ENCODE measurements around the gene KRTAP3-2. TPM values are rescaled to one million over a fixed set of nuclear protein-coding genes. Genes with fewer than 3 reads are reported as not detected.
A peak's percentile ranks its signal among the peaks of the same experiment; 100 is the strongest.
"Not testable (repeated sequence)": the region's sequence is repeated elsewhere in the genome, so short reads cannot be mapped to it uniquely, and the experiment has no call there.

Gene KRTAP3-2
- total RNA-seq, 1 experiment from 2014 or later = not detected

DNA sequence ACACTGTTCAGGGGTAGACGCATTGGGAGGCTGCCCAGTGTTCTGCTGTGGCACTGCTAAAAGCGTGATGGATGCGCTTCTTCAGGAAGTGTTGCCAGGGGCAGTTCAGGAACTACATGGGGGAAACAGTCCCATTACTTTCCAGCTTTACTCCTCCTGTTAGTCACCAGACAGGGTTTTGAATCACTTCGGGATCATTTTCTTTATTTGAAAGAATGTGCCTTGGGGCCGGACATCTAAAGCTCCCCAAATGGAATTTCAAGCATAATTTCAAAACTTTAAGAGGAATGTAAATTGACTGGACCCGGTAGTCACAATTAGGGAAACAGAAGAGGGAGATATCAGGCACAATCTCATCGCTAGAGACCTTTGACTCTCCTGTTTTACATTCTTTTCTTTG, 48.7 kb upstream of the KRTAP3-2 start:
- no peak for TF ChIP-seq SRF (IDR thresholded peaks at IDR 0.05; ENCODE audit: low read depth)
- no peak for TF ChIP-seq CTCF (IDR thresholded peaks at IDR 0.05 in 2 of 3, conservative IDR thresholded peaks at IDR 0.05 in 1 of 3; ENCODE audit: borderline replicate concordance in 1 of 3, insufficient read depth in 1 of 3, low read depth in 2 of 3, low read length in 2 of 3)
- TF ChIP-seq EGR1 (IDR thresholded peaks at IDR 0.05; ENCODE audit: low read depth) = no peak
- TF ChIP-seq ELF1 (IDR thresholded peaks at IDR 0.05; ENCODE audit: borderline replicate concordance, low read depth) = no peak
- no peak for TF ChIP-seq SP1 (IDR thresholded peaks at IDR 0.05; ENCODE audit: low read depth)
- TF ChIP-seq SIN3A (IDR thresholded peaks at IDR 0.05; ENCODE audit: low read depth) = no peak
- TF ChIP-seq ZNF274 (IDR thresholded peaks at IDR 0.05; ENCODE audit: low read depth, low read length) = no peak
- Histone ChIP-seq H3K4me3 (replicated peaks in 1 of 2; ENCODE audit: low read depth in 1 of 2, low read length in 2 of 2) (no peak overlapping the region), H3K9me2 (ENCODE audit: insufficient read depth) (no peaks in the 10 kb centered on the region), H3K4me1 (ENCODE audit: control insufficient read depth in 1 of 2, insufficient read depth in 2 of 2, low read length in 2 of 2) (no peaks in the 10 kb centered on the region; a peak in 1 of 4 replicates), H3K36me3 (ENCODE audit: control insufficient read depth in 1 of 2, insufficient read depth in 2 of 2, low read length in 2 of 2) (peaks cover 0 to 8% of the 10 kb centered on the region in 2 experiments; a peak in 1 of 4 replicates), H3K79me2 (ENCODE audit: insufficient read depth, low read length) (no peaks in the 10 kb centered on the region), H3K9ac (ENCODE audit: low read length) (no peak overlapping the region), H2AFZ (ENCODE audit: low read depth, low read length, poor library complexity, severe bottlenecking) (peak overlapping the region; percentile 86), H3K27me3 (ENCODE audit: insufficient read depth, low read length) (no peaks in the 10 kb centered on the region), H3K9me3 (ENCODE audit: control insufficient read depth in 1 of 2, insufficient read depth in 1 of 2, low read depth in 1 of 2, low read length in 2 of 2) (peaks cover 0 to 8% of the 10 kb centered on the region in 2 experiments; a peak in 1 of 4 replicates), H3K4me2 (ENCODE audit: low read length) (no peak overlapping the region), H4K20me1 (ENCODE audit: insufficient read depth) (no peaks in the 10 kb centered on the region), H3K27ac (ENCODE audit: low read depth, low read length) (no peak overlapping the region)
- DNase-seq (ENCODE audit: low read depth, low spot score) (no peak), ATAC-seq (no peak)
- BruUV-seq (replicated peaks) = no TSS peak
- POLR2A ChIA-PET = no interaction called here
- intact Hi-C loops (cut with micrococcal nuclease) = no loop called here
- RAD21 ChIA-PET (ENCODE audit: low non-redundant PET in 1 of 2, low total read pairs in 2 of 2, uncharacterized antibody in 2 of 2, unreplicated experiment in 2 of 2) = no interaction called here
- CTCF ChIA-PET = no interaction called here

- H3K9me2 ChIP-seq (ENCODE audit: insufficient read depth); H3K9me3 ChIP-seq (ENCODE audit: control insufficient read depth in 1 of 2, insufficient read depth in 1 of 2, low read depth in 1 of 2, low read length in 2 of 2); CTCF ChIA-PET; H3K4me2 ChIP-seq (ENCODE audit: low read length); RAD21 ChIA-PET (ENCODE audit: low non-redundant PET in 1 of 2, low total read pairs in 2 of 2, uncharacterized antibody in 2 of 2, unreplicated experiment in 2 of 2); H4K20me1 ChIP-seq (ENCODE audit: insufficient read depth); DNase-seq (ENCODE audit: low read depth, low spot score); H3K4me1 ChIP-seq (ENCODE audit: control insufficient read depth in 1 of 2, insufficient read depth in 2 of 2, low read length in 2 of 2); H3K4me3 ChIP-seq (replicated peaks in 1 of 2; ENCODE audit: low read depth in 1 of 2, low read length in 2 of 2); H3K9ac ChIP-seq (ENCODE audit: low read length); POLR2A ChIA-PET; H2AFZ ChIP-seq (ENCODE audit: low read depth, low read length, poor library complexity, severe bottlenecking); H3K79me2 ChIP-seq (ENCODE audit: insufficient read depth, low read length); BruUV-seq (replicated peaks); H3K27ac ChIP-seq (ENCODE audit: low read depth, low read length); ATAC-seq; intact Hi-C loops (cut with micrococcal nuclease); H3K27me3 ChIP-seq (ENCODE audit: insufficient read depth, low read length): not testable (repeated sequence)
- peaks cover 0 to 11% of the 10 kb centered on the region in 2 experiments; a peak in 1 of 4 replicates for H3K36me3 ChIP-seq (ENCODE audit: control insufficient read depth in 1 of 2, insufficient read depth in 2 of 2, low read length in 2 of 2)
Measured at GRCh38 chr17:41046735-41047465, 47.2 kb upstream of the KRTAP3-2 start, which contains the start of gene KRTAP2-1. KRTAP2-1 (minus strand) TSS chr17:41047316; CDS start chr17:41047267, 49 bp downstream.

Data from HCT116 (cell line).